Suprapubic skin (tissue), 4 donors: ENCODE measurements around the gene MBD3L2B. TPM values are rescaled to one million over a fixed set of nuclear protein-coding genes. Genes with fewer than 3 reads are reported as not detected.

Source experiments
- DNase-seq, 2 donors: peaks; one replicate each; pipeline ENCODE4 v3.0.0-alpha.2; 2019; ENCODE audit warnings: low spot score in 2 of 2
- H3K27ac ChIP-seq: fragments of 200-600 bp; sonication (generic); one replicate; pipeline ENCODE4 v1.5.1; 2019
- H3K27me3 ChIP-seq: fragments of 200-600 bp; sonication (generic); one replicate; pipeline ENCODE4 v1.5.1; 2019
- H3K36me3 ChIP-seq: fragments of 200-600 bp; sonication (generic); one replicate; pipeline ENCODE4 v1.5.1; 2019
- H3K4me1 ChIP-seq: fragments of 200-600 bp; sonication (generic); one replicate; pipeline ENCODE4 v1.5.1; 2019
- H3K4me3 ChIP-seq: fragments of 200-600 bp; sonication (generic); one replicate; pipeline ENCODE4 v1.5.1; 2019; ENCODE audit warnings: mild to moderate bottlenecking
- H3K9me3 ChIP-seq: fragments of 200-600 bp; sonication (generic); one replicate; pipeline ENCODE4 v1.5.1; 2019
- CTCF ChIP-seq, 2 donors: fragments of 200-600 bp in 1 of 2; fragments of 450-650 bp in 1 of 2; sonication (generic) in 1 of 2; IDR thresholded peaks; one replicate each; pipeline ENCODE4 v1.5.1; 2016 to 2019; ENCODE audit warnings: antibody characterized with exemption in 2 of 2, mild to moderate bottlenecking in 1 of 2, moderate library complexity in 1 of 2
- EP300 ChIP-seq: sonication (generic); formaldehyde crosslinking; IDR thresholded peaks from one replicate; pipeline ENCODE4 v1.6.1; 2017; ENCODE audit warnings: antibody characterized with exemption
- POLR2A ChIP-seq, 2 donors: fragments of 450-650 bp; IDR thresholded peaks; one replicate each; pipeline ENCODE4 v1.6.1; 2017; ENCODE audit warnings: antibody characterized with exemption in 2 of 2, mild to moderate bottlenecking in 2 of 2, moderate library complexity in 2 of 2
- POLR2AphosphoS5 ChIP-seq, 3 donors: sonication (generic); formaldehyde crosslinking; IDR thresholded peaks; one replicate each; pipeline ENCODE4 v1.6.1; 2017; ENCODE audit warnings: antibody characterized with exemption in 3 of 3
- WGBS: methylation state at CpG from one replicate; pipeline ENCODE4 v1.1.5; 2018; 5-methylcytosine and 5-hydroxymethylcytosine counted together
- total RNA-seq, 4 donors: library from RNA; depleted of rRNA; stranded (reverse); fragments of >200 nt; gene quantifications; one replicate each; pipeline ENCODE4 v1.1.0, GENCODE V29; 2016

MBD3L2B gene
- total RNA-seq, 4 donors from 2014 or later, result not detected

DNA sequence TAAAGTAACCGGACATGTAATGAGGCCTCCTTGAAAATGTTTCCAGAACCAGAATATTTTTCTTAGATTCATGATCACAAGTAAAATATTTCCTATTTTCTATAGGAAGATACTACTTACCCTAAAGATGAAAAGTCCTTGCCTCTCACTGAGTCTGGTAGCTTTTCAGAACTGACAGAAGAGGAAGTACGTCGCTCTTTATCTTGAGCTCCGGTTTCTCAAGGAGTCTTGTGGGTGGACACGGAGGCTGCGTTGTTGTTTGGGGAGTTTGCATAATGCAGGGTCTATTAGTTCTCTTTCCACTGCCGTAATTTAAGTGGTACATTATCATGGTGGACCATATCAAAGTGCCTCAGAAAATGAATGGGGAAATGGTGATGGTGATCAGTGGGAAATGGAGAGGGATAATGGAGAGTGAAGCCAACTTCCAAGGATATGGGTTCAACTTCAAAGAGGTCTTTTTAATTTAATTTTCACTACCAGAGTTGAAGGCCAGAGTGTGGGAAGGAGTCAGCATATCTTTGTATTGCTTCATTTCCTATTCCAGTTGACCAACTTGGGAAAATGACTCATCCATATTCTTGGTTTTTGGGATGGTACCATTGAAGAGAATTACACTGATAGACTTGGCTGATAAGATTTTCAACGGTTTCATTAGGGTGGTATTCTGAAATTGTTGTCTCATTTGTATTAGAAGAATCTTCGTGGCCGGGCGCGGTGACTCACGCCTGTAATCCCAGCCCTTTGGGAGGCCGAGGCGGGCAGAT, 23.4 kb downstream of the MBD3L2B start:
- H3K4me1 ChIP-seq, result no peaks in the 10 kb centered on the region
- DNase-seq, result no peak
- H3K9me3 ChIP-seq, result no peaks in the 10 kb centered on the region
- H3K27ac ChIP-seq, result no peak overlapping the region
- H3K36me3 ChIP-seq, result no peaks in the 10 kb centered on the region
- 89% methylated on average over 15 of the region's 15 CpGs for WGBS
- TF ChIP-seq CTCF (IDR thresholded peaks at IDR 0.05) (no peak), EP300 (no peak), POLR2AphosphoS5 (IDR thresholded peaks at IDR 0.05) (no peak), POLR2A (IDR thresholded peaks at IDR 0.05) (no peak)
- H3K27me3 ChIP-seq, result no peaks in the 10 kb centered on the region
- no peak overlapping the region for H3K4me3 ChIP-seq

GRCh38 chr19:6996810-6997209, 24.4 kb downstream of the MBD3L2B start:
- DNase-seq, result no peak
- H3K27ac ChIP-seq, result no peak overlapping the region
- no peaks in the 10 kb centered on the region for H3K36me3 ChIP-seq
- H3K9me3 ChIP-seq, result no peaks in the 10 kb centered on the region
- H3K27me3 ChIP-seq, result no peaks in the 10 kb centered on the region
- H3K4me1 ChIP-seq, result no peaks in the 10 kb centered on the region
- WGBS, result 75% methylated on average over 4 of the region's 4 CpGs
- no peak overlapping the region for H3K4me3 ChIP-seq
- TF ChIP-seq EP300 (no peak), CTCF (IDR thresholded peaks at IDR 0.05) (no peak), POLR2A (IDR thresholded peaks at IDR 0.05) (no peak), POLR2AphosphoS5 (IDR thresholded peaks at IDR 0.05) (no peak)

DNA sequence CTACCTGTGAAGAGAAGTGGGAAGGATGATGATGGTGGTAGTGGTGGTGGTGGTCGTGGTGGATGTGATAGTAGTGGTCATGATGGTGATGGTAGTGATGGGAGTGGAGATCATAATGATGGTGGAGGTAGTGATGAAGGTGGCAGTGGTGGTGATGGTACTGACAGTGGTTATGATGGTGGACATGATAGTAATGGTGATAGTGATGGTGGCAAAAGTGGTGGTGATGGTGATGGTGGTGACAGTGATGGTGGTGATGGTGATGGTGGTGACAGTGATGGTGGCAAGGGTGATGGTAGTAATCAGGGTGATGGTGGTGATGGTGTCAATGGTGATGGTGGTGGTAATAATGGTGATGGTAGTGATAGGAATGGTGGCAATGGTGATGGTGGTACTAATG, 26.2 kb downstream of the MBD3L2B start:
- no peaks in the 10 kb centered on the region for H3K27me3 ChIP-seq
- no peaks in the 10 kb centered on the region for H3K4me1 ChIP-seq
- no peaks in the 10 kb centered on the region for H3K9me3 ChIP-seq
- no peak for DNase-seq
- H3K4me3 ChIP-seq, result no peak overlapping the region
- TF ChIP-seq CTCF (IDR thresholded peaks at IDR 0.05), result no peak
- TF ChIP-seq EP300, result no peak
- no peaks in the 10 kb centered on the region for H3K36me3 ChIP-seq
- no peak overlapping the region for H3K27ac ChIP-seq
- 76% methylated on average over 1 of the region's 1 CpG for WGBS

GRCh38 chr19:6988257-6988656, 33.0 kb downstream of the MBD3L2B start:
- H3K36me3 ChIP-seq, result no peaks in the 10 kb centered on the region
- 49% methylated on average over 3 of the region's 3 CpGs for WGBS
- H3K4me1 ChIP-seq, result no peaks in the 10 kb centered on the region

DNA sequence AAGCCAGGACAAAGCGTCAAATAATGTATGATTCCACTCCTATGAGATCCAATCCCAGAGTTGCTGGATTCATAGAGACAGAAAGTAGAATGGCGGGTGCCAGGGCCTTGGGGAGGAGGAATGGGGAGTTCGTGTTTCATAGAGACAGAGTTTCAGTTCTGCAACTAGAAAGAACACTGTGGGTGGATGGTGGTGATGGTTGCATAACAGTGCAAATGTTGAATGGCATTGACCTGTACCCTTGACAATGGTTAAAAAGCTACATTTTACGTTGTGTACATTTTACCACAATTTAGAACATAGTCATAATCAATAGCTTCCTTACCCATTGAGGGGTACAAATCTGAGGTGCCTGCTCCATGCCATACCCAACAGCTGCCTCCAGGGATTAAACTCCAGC, 33.4 kb downstream of the MBD3L2B start:
- no peak for DNase-seq
- WGBS, result 64% methylated on average over 4 of the region's 4 CpGs
- Histone ChIP-seq H3K4me3 (no peak overlapping the region), H3K4me1 (no peaks in the 10 kb centered on the region), H3K36me3 (no peaks in the 10 kb centered on the region), H3K27ac (no peak overlapping the region), H3K9me3 (peaks cover 10% of the 10 kb centered on the region), H3K27me3 (no peaks in the 10 kb centered on the region)
- TF ChIP-seq EP300, result no peak
- TF ChIP-seq POLR2AphosphoS5 (IDR thresholded peaks at IDR 0.05), result no peak
- TF ChIP-seq POLR2A (IDR thresholded peaks at IDR 0.05), result no peak
- no peak for TF ChIP-seq CTCF (IDR thresholded peaks at IDR 0.05)

More at GRCh38 chr19:6988257-6988656, 33.0 kb downstream of the MBD3L2B start:
- no peak overlapping the region for H3K4me3 ChIP-seq
- H3K27ac ChIP-seq, result no peak overlapping the region
- no peak for DNase-seq
- TF ChIP-seq EP300, result no peak
- TF ChIP-seq CTCF (IDR thresholded peaks at IDR 0.05), result no peak
- TF ChIP-seq POLR2AphosphoS5 (IDR thresholded peaks at IDR 0.05), result no peak
- no peak for TF ChIP-seq POLR2A (IDR thresholded peaks at IDR 0.05)
- no peaks in the 10 kb centered on the region for H3K27me3 ChIP-seq
- H3K9me3 ChIP-seq, result peaks cover 10% of the 10 kb centered on the region
